ENCODE data around the gene MRPL48. TPM values are rescaled to one million over a fixed set of nuclear protein-coding genes. Genes with fewer than 3 reads are reported as not detected.

MRPL48 gene
- total and polyA plus RNA-seq, 4 donors, result 12.6 to 34.1 (median 20.0) TPM

DNA sequence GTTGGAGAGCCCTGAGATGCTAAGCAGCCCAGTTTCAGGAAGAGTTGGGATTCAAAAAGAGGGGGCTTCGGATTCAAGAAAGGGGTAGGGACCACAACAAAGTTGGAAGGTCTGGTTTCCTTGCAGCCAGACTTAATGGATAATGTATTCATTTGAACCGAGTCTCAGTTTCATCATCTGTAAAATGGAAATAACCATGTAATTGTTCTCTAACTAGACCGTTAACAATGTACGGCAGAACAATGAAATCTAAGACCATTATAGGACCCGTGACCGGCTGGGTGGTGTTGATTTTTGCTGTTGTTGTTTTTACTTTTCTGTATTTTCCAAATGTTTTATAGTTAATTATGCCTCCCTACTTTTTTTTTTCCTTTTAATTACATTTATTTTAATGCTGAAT, 6.4 kb upstream of the MRPL48 start:
- TF ChIP-seq TAF1 (conservative IDR thresholded peaks at IDR 0.05), result no peak
- H3K9ac ChIP-seq (ENCODE audit: low read depth in 1 of 2, low read length in 2 of 2), result no peak overlapping the region
- 97% methylated on average over 6 of the region's 6 CpGs for WGBS
- H3K36me3 ChIP-seq (ENCODE audit: control insufficient read depth in 4 of 4, insufficient read depth in 3 of 4, low read depth in 1 of 4, low read length in 3 of 4), result no peaks in the 10 kb centered on the region
- DNase-seq (ENCODE audit: low spot score), result no peak
- no peaks in the 10 kb centered on the region for H3K4me1 ChIP-seq (ENCODE audit: control insufficient read depth in 4 of 4, insufficient read depth in 4 of 4, low read length in 3 of 4)
- no peak overlapping the region for H3K4me3 ChIP-seq (ENCODE audit: low read depth in 1 of 3, low read length in 3 of 3)
- no peaks in the 10 kb centered on the region for H3K27me3 ChIP-seq (ENCODE audit: control insufficient read depth in 4 of 4, insufficient read depth in 4 of 4, low read length in 3 of 4)
- no peaks in the 10 kb centered on the region for H3K9me3 ChIP-seq (ENCODE audit: control insufficient read depth in 4 of 4, low read length in 3 of 4)
- H3K27ac ChIP-seq (ENCODE audit: low read depth in 1 of 2, low read length in 2 of 2), result no peak overlapping the region

DNA sequence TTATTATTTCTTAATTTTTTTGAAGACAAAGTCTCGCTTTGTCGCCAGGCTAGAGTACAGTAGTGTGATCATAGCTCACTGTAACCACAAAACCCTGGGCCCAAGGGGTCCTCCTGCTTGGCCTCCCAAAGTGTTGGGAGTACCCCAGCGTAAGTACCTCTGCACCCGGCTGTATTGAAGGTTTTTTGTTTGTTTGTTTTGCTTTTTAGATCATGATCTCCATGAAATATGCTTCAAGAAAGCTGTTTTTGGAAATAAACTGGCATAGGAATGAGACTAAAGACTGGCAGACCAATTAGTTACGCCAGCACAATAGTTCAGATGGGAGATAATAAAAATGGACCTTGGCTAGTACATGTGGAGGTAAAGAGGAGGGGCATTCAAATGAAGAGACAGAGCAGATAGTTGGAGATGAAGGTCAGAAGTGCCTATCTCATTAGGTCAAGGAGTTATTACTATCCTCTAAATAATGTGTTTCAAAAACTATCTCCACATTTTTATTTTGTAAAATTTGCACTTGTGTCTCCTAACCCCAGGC, 4.1 kb upstream of the MRPL48 start:
- TF ChIP-seq, protein P1, sequence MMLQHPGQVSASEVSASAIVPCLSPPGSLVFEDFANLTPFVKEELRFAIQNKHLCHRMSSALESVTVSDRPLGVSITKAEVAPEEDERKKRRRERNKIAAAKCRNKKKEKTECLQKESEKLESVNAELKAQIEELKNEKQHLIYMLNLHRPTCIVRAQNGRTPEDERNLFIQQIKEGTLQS (IDR thresholded peaks at IDR 0.05), result no peak
- TF ChIP-seq SP1 (IDR thresholded peaks at IDR 0.05) (no peak), RAD21 (IDR thresholded peaks at IDR 0.05) (no peak), YY1 (IDR thresholded peaks at IDR 0.05) (peak; percentile 12), HNF4A (conservative IDR thresholded peaks at IDR 0.05) (peak; percentile 22 to 55)

GRCh38 chr11:73784080-73784634, 3.5 kb upstream of the MRPL48 start:
- 78% methylated on average over 6 of the region's 6 CpGs for WGBS
- H3K4me3 ChIP-seq (ENCODE audit: low read depth in 1 of 3, low read length in 3 of 3), result no peak overlapping the region
- peak; percentile 41 for DNase-seq (ENCODE audit: low spot score)
- peak; percentile 48 for TF ChIP-seq SP1 (IDR thresholded peaks at IDR 0.05)
- TF ChIP-seq, protein P2, sequence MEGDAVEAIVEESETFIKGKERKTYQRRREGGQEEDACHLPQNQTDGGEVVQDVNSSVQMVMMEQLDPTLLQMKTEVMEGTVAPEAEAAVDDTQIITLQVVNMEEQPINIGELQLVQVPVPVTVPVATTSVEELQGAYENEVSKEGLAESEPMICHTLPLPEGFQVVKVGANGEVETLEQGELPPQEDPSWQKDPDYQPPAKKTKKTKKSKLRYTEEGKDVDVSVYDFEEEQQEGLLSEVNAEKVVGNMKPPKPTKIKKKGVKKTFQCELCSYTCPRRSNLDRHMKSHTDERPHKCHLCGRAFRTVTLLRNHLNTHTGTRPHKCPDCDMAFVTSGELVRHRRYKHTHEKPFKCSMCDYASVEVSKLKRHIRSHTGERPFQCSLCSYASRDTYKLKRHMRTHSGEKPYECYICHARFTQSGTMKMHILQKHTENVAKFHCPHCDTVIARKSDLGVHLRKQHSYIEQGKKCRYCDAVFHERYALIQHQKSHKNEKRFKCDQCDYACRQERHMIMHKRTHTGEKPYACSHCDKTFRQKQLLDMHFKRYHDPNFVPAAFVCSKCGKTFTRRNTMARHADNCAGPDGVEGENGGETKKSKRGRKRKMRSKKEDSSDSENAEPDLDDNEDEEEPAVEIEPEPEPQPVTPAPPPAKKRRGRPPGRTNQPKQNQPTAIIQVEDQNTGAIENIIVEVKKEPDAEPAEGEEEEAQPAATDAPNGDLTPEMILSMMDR (IDR thresholded peaks at IDR 0.05; ENCODE audit: low read depth, low read length, missing input control), result no peak
- TF ChIP-seq HNF4G (IDR thresholded peaks at IDR 0.05), result no peak
- peak; percentile 38 for TF ChIP-seq REST (IDR thresholded peaks at IDR 0.05)
- TF ChIP-seq MAX (IDR thresholded peaks at IDR 0.05), result peak; percentile 18
- TF ChIP-seq, protein P3, sequence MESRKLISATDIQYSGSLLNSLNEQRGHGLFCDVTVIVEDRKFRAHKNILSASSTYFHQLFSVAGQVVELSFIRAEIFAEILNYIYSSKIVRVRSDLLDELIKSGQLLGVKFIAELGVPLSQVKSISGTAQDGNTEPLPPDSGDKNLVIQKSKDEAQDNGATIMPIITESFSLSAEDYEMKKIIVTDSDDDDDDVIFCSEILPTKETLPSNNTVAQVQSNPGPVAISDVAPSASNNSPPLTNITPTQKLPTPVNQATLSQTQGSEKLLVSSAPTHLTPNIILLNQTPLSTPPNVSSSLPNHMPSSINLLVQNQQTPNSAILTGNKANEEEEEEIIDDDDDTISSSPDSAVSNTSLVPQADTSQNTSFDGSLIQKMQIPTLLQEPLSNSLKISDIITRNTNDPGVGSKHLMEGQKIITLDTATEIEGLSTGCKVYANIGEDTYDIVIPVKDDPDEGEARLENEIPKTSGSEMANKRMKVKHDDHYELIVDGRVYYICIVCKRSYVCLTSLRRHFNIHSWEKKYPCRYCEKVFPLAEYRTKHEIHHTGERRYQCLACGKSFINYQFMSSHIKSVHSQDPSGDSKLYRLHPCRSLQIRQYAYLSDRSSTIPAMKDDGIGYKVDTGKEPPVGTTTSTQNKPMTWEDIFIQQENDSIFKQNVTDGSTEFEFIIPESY (IDR thresholded peaks at IDR 0.05), result no peak
- TF ChIP-seq YY1 (IDR thresholded peaks at IDR 0.05), result peak; percentile 68
- no peak for TF ChIP-seq FOXA2 (IDR thresholded peaks at IDR 0.05)
- TF ChIP-seq GABPA (IDR thresholded peaks at IDR 0.05 in 1 of 2, conservative IDR thresholded peaks at IDR 0.05 in 1 of 2), result peak in 1 of 2 donors; percentile 39
- TF ChIP-seq NR2F2 (IDR thresholded peaks at IDR 0.05), result no peak
- TF ChIP-seq, protein P1 (IDR thresholded peaks at IDR 0.05), result peak; percentile 73
- peak; percentile 32 to 39 for TF ChIP-seq RXRA (IDR thresholded peaks at IDR 0.05)
- TF ChIP-seq HNF4A (conservative IDR thresholded peaks at IDR 0.05), result peak; percentile 35 to 51
- peak overlapping the region in 1 of 2 donors; percentile 46 for H3K9ac ChIP-seq (ENCODE audit: low read depth in 1 of 2, low read length in 2 of 2)
- no peaks in the 10 kb centered on the region for H3K27me3 ChIP-seq (ENCODE audit: control insufficient read depth in 4 of 4, insufficient read depth in 4 of 4, low read length in 3 of 4)
- H3K27ac ChIP-seq (ENCODE audit: low read depth in 1 of 2, low read length in 2 of 2), result peak overlapping the region; percentile 28 to 51
- H3K4me1 ChIP-seq (ENCODE audit: control insufficient read depth in 4 of 4, insufficient read depth in 4 of 4, low read length in 3 of 4), result peaks cover 0 to 4% (median 0%) of the 10 kb centered on the region in 4 donors
- no peaks in the 10 kb centered on the region for H3K36me3 ChIP-seq (ENCODE audit: control insufficient read depth in 4 of 4, insufficient read depth in 3 of 4, low read depth in 1 of 4, low read length in 3 of 4)
- no peaks in the 10 kb centered on the region for H3K9me3 ChIP-seq (ENCODE audit: control insufficient read depth in 4 of 4, low read length in 3 of 4)

More for the DNA sequence above, 4.1 kb upstream of the MRPL48 start:
- no peaks in the 10 kb centered on the region for H3K36me3 ChIP-seq (ENCODE audit: control insufficient read depth in 4 of 4, insufficient read depth in 3 of 4, low read depth in 1 of 4, low read length in 3 of 4)
- H3K4me3 ChIP-seq (ENCODE audit: low read depth in 1 of 3, low read length in 3 of 3), result no peak overlapping the region
- peaks cover 0 to 3% (median 0%) of the 10 kb centered on the region in 4 donors for H3K4me1 ChIP-seq (ENCODE audit: control insufficient read depth in 4 of 4, insufficient read depth in 4 of 4, low read length in 3 of 4)
- H3K9me3 ChIP-seq (ENCODE audit: control insufficient read depth in 4 of 4, low read length in 3 of 4), result no peaks in the 10 kb centered on the region
- no peak for DNase-seq (ENCODE audit: low spot score)
- peak overlapping the region; percentile 28 to 51 for H3K27ac ChIP-seq (ENCODE audit: low read depth in 1 of 2, low read length in 2 of 2)
- no peak overlapping the region for H3K9ac ChIP-seq (ENCODE audit: low read depth in 1 of 2, low read length in 2 of 2)
- H3K27me3 ChIP-seq (ENCODE audit: control insufficient read depth in 4 of 4, insufficient read depth in 4 of 4, low read length in 3 of 4), result no peaks in the 10 kb centered on the region
- 91% methylated on average over 5 of the region's 5 CpGs for WGBS
